ENCODE data around the gene EML6.
"Not testable (repeated sequence)": the region's sequence is repeated elsewhere in the genome, so short reads cannot be mapped to it uniquely, and the experiment has no call there.

The EML6 gene

GRCh38 chr2:54969940-54970338, 246.5 kb downstream of the EML6 start:
- DNase-seq = no peak

GRCh38 chr2:54975175-54975574, 251.7 kb downstream of the EML6 start:
- DNase-seq = no peak

DNA sequence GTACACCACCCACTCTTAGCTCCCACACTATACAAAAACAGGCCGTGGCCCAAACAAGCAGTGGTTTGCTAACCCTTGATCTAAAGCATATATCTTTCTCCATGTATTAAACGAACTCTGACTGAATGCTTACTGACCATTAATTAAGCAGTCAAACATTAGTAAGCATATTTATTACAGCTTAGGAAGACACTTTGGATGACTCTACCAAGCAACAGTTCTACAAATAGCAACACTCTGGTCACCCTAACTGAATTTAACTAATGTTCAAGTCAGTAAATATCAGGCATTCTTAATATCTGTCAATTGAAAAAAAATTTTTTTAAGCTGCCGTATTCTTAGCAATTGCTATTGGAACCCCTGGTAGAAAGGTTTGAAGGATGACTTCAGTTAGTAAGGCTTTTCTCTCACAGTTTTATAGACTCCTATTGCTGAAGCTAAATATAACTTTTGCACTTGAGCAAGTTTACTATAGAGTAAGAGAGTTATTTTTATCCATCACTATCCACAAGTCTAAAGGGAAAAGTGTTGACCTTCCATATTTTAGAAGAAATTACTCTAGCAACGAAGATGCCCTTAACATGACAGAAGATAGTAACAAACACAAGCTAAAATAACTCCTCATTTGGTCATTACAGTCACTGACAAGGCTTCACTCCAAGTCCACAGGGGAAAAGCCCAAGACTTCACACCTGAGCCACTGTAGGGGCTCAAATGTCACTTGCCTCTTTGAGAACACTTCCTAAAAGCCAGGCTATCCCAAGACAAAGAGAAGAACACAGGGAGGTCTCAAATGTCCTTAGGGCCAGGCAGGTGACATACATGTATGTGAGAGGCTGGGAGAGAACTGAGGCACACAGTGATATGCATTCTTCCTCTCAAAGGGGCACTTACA, 252.4 kb downstream of the EML6 start:
- no peak for DNase-seq

DNA sequence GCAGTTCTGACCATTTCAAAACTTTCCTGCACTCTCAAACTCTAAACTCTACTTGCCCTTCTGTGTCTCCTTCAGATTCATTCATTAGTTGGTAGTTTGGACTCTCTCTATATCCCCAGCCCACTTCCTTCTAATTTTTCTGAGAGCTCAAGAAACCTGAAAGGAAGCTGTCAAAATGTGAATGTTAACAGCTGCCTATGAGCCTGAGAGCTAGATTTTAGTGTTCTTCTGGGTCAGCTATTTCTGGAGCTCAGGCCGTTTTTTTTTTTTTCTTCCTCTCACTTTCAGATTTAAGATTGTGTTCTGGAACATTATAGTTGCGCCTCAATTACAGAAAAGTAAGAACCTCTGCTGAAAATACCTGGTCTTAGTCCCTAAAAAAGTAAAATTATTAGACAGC, 253.7 kb downstream of the EML6 start:
- no peak for DNase-seq

GRCh38 chr2:54979321-54980044, 256.0 kb downstream of the EML6 start:
- no peak for DNase-seq

GRCh38 chr2:54981385-54981784, 257.9 kb downstream of the EML6 start:
- DNase-seq = no peak

DNA sequence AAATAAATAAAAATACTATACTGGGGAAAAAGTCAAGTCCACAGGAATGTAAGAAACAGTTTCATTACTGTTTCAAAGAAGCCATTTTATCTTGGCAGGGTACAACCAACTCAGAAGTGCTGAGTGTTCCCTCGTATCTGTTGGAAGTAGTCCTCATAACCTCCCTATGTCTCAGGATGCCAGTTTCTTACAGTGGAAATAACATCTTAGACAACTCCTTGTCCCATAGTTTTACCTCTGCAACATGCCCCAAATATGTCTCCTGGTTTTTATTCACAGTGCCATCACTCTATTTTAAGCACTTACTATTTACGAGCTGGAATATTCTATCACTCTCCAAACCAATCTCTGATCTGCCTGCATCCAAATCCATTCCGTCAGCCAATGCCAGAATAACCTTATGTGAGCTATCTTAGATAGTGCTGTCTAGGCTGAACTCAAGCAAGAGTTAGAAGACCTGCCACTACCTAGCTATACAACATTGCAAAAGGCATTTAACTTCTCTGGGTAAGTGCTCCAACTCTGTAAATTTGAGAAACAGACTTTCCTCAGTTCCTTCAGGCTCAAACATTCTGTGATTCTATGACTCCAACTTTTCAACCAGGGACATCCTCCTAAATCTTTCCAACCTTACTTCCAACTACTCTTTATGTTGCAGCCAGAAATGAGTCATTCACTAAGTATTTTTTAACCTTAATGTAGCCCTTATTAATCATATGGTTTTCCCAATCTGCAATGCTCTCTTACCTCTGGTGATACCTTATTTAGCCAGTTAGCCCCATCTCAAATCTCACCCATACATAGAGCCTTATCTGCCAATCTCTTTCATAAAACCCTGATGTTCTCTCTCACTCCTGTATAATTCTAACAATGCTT, 260.1 kb downstream of the EML6 start:
- DNase-seq = no peak

DNA sequence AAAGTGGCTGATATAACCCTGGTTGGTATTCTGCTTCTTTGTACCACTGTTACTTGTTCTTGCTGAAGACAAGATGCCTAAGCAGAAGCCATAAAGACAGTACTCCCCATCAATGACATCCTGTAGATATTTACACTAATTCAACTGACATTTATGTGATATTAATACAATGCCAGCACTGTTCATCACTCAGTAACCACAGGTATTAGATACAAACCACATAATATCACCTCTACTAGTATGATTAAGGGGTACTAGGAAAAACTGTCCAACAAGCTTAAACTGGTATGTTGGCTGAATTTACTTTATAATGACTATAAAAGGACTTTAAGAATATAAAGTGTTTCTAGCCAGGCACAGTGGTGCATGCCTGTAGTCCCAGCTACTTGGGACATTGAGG, 261.0 kb downstream of the EML6 start:
- no peak for DNase-seq

- DNase-seq = no peak
Measured at GRCh38 chr2:54986264-54986663, 262.8 kb downstream of the EML6 start.

DNA sequence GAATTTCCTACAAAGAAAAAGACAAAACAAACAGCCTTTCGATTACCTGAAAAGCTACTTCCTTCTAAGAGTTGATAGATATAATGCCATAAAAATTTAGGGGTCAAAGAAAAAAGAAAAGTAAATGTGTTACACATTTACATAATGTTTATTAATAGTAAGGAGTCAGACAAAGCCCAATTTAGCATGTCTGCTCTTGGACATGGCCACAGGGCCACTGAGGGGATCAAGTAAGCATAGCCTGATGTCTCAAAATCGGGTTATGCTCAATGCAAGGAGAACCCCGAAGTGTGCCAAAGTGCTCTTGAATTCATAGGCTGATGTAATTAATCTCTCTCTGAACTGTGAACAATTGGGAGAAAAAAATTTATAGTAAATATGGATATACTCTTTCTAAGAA, 265.1 kb downstream of the EML6 start:
- DNase-seq = no peak

- DNase-seq = not testable (repeated sequence)
Measured at GRCh38 chr2:54990694-54991093, 267.2 kb downstream of the EML6 start.

- DNase-seq = no peak
Measured at GRCh38 chr2:54995553-54995952, 272.1 kb downstream of the EML6 start.

DNA sequence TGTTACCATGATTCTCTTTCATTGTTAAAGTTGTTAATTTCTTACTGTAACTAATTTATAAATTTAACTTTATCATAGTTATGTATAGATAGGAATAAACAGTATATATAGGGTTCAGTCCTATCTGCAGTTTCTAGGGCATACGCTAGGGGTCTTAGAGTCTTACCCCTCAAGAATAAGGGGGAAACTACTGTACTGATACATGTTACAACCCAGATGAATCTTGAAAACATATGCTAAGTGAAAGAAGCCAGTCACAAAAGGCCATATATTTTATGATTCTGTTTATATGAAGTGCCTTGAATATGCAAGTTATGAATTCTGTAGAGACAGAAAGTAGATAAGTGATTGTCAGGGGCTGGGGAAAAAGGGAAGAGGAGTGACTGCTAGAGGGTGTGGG, 274.4 kb downstream of the EML6 start:
- DNase-seq = no peak

DNA sequence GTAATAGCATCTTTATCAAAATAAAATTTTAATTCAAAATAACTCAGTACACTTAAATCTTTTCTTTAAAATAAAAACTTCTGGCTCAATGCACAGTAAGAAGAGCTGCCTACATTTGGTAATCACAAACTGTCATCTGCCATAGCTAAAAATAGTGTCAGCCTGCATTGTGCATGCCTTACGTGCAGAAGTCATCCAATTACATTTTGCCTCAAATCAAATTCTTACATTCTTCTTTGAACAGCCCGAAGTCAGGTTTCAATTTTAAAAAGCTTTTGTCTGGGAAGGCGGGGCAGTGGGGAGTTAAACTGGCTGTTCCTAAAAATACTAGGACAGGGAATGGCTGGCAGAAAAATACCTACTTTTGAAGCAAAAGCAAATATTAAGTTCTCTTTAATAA, 275.7 kb downstream of the EML6 start:
- DNase-seq = no peak

DNA sequence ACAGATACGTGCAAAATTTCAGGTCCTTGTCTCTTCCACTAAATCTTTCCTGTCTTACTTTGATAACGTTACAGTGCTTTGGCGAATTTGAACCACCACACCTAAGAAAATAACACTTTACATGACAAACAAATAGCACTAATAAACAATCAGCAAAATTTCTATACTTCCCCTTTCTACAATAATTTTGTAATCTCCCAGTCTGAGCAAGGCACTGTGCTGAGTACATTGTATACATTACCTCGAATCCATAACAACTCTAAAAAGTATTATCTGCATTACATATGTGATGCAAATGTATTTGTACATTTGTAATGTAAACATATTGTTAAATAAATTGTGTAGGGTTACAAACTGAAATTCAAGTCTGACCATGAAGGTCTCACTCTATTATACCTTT, 276.9 kb downstream of the EML6 start:
- DNase-seq = no peak

DNA sequence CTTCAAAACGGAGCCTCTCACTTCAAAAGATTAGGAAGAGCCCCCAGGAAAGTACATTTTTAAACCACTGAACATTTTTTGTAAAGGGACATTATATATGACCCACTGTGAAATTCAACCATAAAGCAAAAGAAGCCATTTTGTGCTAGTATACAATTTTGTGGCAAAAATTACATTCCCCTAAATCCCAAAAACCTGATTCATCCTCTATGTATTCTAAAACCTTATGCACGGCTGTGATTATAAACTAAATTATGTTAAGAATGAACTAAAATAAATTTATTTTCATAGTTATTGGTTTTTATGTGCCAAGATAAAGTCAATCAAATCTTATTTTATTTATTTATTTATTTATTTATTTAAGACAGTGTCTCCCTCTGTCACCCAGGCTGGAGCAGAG, 278.3 kb downstream of the EML6 start:
- DNase-seq = no peak

DNA sequence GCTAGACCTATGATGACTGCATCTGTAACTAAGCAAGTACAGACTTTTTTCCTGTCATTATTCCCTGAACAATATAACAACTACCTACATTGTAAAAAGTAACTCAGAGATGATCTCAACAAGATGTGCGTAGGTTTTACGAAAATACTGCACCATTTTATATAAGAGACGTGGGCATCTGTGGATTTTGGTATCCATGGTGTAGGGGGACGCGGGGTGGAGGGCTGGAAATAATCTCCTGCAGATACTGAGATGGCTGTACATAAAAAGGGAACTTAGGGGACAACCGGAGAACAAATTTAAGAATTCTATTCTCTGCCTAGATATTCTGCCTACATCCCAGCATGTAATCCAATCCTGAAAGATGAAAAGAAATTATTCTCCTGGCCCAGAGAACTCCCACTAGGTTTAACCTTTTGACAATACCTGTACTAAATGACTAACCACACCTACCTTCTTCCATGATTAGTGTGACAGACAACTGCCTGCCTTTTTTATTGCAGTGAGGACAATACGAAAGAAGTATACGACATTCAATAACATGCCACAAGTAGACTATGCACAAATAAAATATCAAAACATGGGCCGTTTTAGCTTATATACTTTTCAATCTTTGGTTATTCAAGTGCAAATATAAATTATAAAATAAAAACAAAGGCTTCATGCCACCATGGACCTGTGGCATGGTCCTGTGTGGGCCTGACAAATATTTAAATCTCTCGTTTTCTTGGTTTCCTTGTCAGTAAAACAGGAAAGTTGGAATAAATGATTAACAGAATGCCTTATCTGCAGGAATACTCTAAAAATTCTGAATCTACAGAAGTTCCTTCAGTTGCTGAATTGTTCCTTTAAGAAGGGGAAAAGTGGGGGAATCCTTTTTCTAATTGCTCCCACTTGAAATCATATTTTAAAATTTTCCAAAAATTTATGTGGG, 280.5 kb downstream of the EML6 start:
- DNase-seq = no peak

- no peak for DNase-seq
Measured at GRCh38 chr2:55006306-55006705, 282.8 kb downstream of the EML6 start.

DNA sequence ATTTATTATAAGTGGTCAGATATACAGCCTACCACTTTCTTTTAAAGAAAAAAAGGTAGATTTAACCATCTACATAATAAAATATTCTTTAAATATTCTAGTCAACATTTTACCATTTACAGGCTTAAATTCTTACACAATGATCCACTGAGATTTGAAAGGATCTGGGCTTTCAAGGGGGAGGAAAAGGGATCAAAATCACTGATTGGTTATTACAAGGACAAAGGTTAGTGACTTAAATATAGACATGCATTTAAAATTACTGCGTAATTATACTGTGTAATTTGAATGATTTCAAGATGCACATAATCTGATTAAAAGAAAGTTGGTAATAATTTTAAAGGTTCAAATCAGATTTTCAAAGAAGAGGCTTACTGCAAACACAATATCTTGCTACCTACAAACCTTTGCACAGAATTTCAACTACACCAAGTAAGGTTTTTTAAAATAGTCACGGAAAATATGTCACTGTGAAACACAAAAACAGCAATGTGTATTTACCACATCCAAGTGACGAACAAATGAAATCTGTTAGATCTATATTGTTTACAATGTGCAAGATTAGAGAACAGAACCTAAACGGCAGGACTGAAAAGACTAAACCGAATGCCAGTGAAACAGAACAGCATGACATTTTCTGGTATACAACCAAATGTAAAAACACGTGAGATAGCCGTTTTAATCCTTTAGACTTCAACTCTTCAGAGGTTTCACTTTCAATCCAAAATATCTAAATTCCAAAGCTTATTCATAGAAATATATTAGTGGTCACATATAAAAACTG, 286.0 kb downstream of the EML6 start:
- DNase-seq = no peak

DNA sequence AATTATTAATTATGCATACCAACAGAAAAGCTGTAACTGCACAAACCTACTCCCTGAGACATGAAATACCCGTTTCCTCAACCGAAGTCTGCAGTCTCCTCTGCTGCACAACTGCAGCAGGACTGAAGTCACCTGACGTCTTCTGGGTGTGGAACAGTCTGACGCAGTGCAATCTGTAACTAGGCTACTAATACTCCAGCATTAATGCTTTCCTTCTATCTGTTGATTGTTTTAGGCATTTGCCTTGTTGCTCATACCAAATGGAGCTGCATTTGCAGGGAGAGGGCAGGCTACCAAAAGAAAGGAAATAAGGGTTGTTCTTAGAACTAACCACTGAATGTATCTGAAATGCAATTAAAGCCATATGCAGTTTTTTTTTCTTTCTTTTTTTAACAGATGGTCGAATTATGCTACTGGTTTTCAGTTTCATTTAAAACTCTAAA, 286.7 kb downstream of the EML6 start:
- DNase-seq = peak; percentile 40

DNA sequence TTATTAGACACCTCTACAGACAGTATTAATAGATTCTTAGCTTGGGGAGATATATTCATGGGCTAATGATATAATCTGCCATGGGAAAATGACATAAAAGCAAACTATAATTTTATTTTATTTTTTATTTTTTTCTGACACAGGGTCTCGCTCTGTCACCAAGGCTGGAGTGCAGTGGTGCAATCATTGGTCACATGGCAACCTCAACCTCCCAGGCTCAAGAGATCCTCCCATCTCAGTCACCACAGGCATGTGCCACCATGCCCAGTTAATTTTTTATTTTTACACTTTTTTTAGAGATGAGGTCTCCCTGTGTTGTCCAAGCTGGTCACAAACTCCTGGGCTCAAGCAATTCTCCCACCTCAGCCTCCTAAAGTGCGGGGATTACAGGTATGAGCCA, 287.5 kb downstream of the EML6 start:
- no peak for DNase-seq
